Subcutaneous adipose tissue (tissue), 4 donors: ENCODE measurements around the gene PLEKHG4B. TPM values are rescaled to one million over a fixed set of nuclear protein-coding genes. Genes with fewer than 3 reads are reported as not detected.

Experiments used
- small RNA-seq: library from RNA; depleted of rRNA; stranded (forward); fragments of <200 nt; gene quantifications from one replicate; pipeline ENCODE3, GENCODE V24; 2016
- total RNA-seq, 4 donors: library from RNA; depleted of rRNA; stranded (reverse); fragments of >200 nt; gene quantifications; one replicate each; pipeline ENCODE4 v1.1.0, GENCODE V29; 2016
- TF ChIP-seq, protein P1 (sequence below): fragments of 450-650 bp; IDR thresholded peaks from one replicate; pipeline ENCODE4 v1.5.1; 2016; ENCODE audit warnings: low read depth, mild to moderate bottlenecking, control low read depth, antibody characterized with exemption, moderate library complexity

The PLEKHG4B gene
- total RNA-seq, 4 donors from 2014 or later: under 0.01 TPM; not detected in 3

DNA sequence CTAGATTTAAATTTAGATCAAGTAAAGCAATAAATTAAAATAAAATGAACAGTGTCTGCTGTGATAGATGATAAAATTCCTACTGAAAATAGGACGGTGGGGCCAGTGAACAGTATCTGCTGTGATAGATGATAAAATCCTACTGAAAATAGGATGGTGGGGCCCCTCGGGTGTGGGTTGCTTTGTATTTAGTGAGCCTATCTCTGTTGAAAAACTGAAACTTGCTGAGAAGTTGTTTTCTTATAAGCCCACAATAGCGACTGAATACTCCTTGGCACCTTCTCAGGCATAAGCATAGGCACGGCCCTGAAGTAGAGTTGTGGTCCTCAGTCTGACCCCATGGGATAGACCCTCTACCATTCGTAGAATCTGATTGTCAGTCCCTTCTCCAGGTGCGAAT lies 131.8 kb downstream of the PLEKHG4B start:
- TF ChIP-seq, protein P1, sequence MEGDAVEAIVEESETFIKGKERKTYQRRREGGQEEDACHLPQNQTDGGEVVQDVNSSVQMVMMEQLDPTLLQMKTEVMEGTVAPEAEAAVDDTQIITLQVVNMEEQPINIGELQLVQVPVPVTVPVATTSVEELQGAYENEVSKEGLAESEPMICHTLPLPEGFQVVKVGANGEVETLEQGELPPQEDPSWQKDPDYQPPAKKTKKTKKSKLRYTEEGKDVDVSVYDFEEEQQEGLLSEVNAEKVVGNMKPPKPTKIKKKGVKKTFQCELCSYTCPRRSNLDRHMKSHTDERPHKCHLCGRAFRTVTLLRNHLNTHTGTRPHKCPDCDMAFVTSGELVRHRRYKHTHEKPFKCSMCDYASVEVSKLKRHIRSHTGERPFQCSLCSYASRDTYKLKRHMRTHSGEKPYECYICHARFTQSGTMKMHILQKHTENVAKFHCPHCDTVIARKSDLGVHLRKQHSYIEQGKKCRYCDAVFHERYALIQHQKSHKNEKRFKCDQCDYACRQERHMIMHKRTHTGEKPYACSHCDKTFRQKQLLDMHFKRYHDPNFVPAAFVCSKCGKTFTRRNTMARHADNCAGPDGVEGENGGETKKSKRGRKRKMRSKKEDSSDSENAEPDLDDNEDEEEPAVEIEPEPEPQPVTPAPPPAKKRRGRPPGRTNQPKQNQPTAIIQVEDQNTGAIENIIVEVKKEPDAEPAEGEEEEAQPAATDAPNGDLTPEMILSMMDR: no peak

DNA sequence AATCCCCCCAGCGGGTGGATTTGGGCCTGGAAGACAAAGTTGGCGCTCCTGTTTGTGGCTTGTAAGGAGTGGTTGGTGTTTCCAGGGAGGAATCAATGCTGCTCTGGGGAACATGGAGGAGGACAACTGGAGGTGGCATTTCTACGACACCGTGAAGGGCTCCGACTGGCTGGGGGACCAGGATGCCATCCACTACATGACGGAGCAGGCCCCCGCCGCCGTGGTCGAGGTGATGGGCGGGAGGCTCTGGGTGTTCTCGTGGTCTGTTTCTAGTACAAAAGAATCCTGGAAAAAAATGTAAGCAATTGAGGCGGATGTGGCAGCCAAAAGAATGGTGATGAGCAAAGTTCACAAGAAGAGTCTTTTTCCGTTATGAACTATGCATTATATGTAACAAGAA lies 133.4 kb downstream of the PLEKHG4B start:
- TF ChIP-seq, protein P1: no peak

DNA sequence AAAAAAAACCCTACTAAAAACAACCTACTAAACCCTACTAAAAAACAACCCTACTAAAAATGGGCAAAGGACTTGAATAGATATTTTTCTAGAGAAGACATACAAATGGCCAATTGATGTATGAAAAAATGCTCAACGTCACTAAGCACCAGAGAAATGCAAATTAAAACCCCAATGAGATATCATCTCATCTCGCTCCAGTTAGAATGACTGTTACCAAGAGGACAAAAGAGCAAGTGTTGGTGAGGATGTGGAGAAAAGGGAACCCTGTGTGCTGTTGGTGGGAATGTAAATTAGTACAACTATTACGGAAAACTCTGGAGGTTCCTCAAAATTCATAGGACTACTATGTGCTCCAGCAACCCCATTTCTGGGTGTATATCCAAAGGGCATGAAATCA lies 136.9 kb downstream of the PLEKHG4B start:
- TF ChIP-seq, protein P1: no peak

DNA sequence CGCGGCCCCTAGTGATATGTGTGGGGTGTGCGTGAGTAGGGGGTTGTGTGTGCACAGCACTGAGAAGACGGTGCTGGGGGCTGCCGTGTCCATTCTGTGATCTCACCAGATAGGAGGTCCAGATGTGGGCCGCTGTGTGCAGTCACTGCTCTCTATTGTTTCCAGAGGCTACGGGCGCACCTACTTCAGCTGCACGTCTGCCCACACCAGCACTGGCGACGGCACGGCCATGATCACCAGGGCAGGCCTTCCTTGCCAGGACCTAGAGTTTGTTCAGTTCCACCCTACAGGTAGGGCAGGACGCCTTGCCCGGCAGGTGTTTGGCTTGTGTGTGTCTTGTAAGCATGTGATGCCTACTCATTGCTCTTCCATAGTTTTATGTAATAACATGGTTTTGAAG lies 138.7 kb downstream of the PLEKHG4B start:
- TF ChIP-seq, protein P1: no peak

DNA sequence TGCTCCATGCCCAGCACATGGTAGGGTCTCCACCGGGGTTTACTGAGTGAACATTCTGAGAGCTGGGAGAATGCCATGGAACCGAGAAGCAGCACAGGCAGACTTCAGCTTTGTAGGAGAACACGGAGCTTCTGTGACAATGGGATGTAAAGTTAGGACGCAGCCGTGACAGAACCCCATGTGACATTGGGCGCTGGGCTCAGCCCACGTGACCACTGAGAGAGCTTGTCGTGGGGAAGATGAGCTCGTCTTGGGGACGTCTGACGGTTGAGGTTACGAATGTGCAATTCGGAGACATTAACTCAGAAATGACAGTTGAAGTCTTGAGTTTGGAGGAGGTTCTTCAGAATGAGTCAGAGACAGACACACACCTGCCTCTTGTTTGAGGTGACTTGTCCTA lies 139.7 kb downstream of the PLEKHG4B start:
- TF ChIP-seq, protein P1: no peak

DNA sequence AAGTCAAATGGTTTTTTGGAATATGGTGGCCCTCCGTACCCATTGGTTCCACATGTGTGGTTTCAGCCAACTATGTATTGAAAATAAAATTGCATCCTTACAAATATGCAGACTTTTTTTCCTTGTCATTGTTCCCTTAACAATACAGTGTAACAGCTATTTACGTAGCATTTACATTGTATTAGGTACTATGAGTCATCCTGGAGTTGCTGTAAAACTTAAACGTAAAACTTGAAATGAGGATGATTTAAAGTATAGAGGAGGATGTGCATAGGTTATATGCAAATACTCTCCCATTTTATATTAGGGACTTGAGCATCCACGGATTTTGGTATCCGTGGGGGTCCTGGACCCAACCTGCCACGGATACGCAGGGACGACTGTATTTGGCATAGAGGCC lies 142.5 kb downstream of the PLEKHG4B start:
- TF ChIP-seq, protein P1: no peak

Small RNA genes lying within 50 kb of the gene (small RNA-seq; reads per million reads assigned to genes)
- gene RF00019: 0.49 reads per million

Other genes with a start within 250 kb of the PLEKHG4B start
- gene LRRC14B, start 99.3 kb downstream of the PLEKHG4B start, total RNA-seq: not detected
- 1 to 10 TPM; 4.9 to 6.5 (median 5.8) TPM for gene CCDC127, start 126.0 kb downstream of the PLEKHG4B start, total RNA-seq
- gene SDHA, start 126.2 kb downstream of the PLEKHG4B start, total RNA-seq: 100 to 1,000 TPM in 1 of 4 donors, 10 to 100 TPM in 3; 71.4 to 104 (median 72.1) TPM
- 10 to 100 TPM; 49.3 to 70.8 (median 62.1) TPM for gene PDCD6, start 179.5 kb downstream of the PLEKHG4B start, total RNA-seq
- 1 to 10 TPM in 1 of 4 donors, under 1 TPM in 3; 0.34 to 1.1 (median 0.46) TPM for gene AHRR, start 229.5 kb downstream of the PLEKHG4B start, total RNA-seq